Measurements from ENCODE around the gene FAM237A. TPM values are rescaled to one million over a fixed set of nuclear protein-coding genes. Genes with fewer than 3 reads are reported as not detected.

The FAM237A gene
- total RNA-seq, 1 experiment from 2014 or later, result not detected

DNA sequence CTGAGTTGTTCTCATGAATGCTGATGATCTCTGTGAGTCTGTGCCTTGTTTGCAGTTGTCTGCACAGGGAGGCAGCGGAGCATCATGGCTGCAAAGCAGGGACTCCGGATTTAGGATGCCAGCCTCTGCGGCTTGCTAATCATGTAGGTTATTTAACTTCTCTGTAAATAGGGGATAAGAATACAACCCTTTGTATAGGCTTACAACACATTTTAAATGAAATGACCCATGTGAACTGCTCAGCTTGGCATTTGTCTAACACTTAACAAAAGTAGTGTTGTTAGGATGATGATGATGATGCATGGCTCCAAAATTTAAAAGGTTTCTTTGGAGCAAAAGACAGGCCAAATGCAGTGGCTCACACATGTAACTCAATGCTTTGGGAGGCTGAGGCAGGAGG is 56.5 kb downstream of the FAM237A start:
- H3K4me1 ChIP-seq (ENCODE audit: control insufficient read depth in 1 of 2, insufficient read depth in 2 of 2, low read length in 2 of 2), result no peaks in the 10 kb centered on the region
- no peaks in the 10 kb centered on the region for H3K27me3 ChIP-seq (ENCODE audit: insufficient read depth, low read length)
- H3K79me2 ChIP-seq (ENCODE audit: insufficient read depth, low read length), result no peaks in the 10 kb centered on the region
- no peak overlapping the region for H3K27ac ChIP-seq (ENCODE audit: low read depth, low read length)
- TF ChIP-seq ZFX (IDR thresholded peaks at IDR 0.05) (no peak), ZBTB33 (IDR thresholded peaks at IDR 0.05; ENCODE audit: extremely low read depth, insufficient replicate concordance, low read length) (no peak), EZH2 (IDR thresholded peaks at IDR 0.05) (no peak), SIN3A (IDR thresholded peaks at IDR 0.05; ENCODE audit: low read depth) (no peak), RAD21 (IDR thresholded peaks at IDR 0.05; ENCODE audit: low read depth) (no peak), JUND (IDR thresholded peaks at IDR 0.05) (no peak), YY1 (IDR thresholded peaks at IDR 0.05; ENCODE audit: extremely low read depth, insufficient replicate concordance, low read depth, low read length) (no peak), SP1 (IDR thresholded peaks at IDR 0.05; ENCODE audit: low read depth) (no peak), FOSL1 (IDR thresholded peaks at IDR 0.05; ENCODE audit: low read depth) (no peak), SRF (IDR thresholded peaks at IDR 0.05; ENCODE audit: low read depth) (no peak), EZH2phosphoT487 (IDR thresholded peaks at IDR 0.05; ENCODE audit: borderline replicate concordance) (no peak), POLR2AphosphoS5 (IDR thresholded peaks at IDR 0.05; ENCODE audit: low read depth, low read length) (no peak), ATF3 (IDR thresholded peaks at IDR 0.05) (no peak), POLR2A (IDR thresholded peaks at IDR 0.05; ENCODE audit: borderline replicate concordance, extremely low read depth, insufficient read depth, insufficient read length) (no peak)
- TF ChIP-seq, protein P1, sequence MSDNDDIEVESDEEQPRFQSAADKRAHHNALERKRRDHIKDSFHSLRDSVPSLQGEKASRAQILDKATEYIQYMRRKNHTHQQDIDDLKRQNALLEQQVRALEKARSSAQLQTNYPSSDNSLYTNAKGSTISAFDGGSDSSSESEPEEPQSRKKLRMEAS (IDR thresholded peaks at IDR 0.05), result no peak
- H3K36me3 ChIP-seq (ENCODE audit: control insufficient read depth in 1 of 2, insufficient read depth in 2 of 2, low read length in 2 of 2), result no peaks in the 10 kb centered on the region
- RAD21 ChIA-PET (ENCODE audit: low non-redundant PET in 1 of 2, low total read pairs in 2 of 2, uncharacterized antibody in 2 of 2, unreplicated experiment in 2 of 2), result no interaction called here
- no peak overlapping the region for H3K9ac ChIP-seq (ENCODE audit: low read length)
- no peaks in the 10 kb centered on the region for H3K9me3 ChIP-seq (ENCODE audit: control insufficient read depth in 1 of 2, insufficient read depth in 1 of 2, low read depth in 1 of 2, low read length in 2 of 2)
- BruUV-seq (replicated peaks), result no TSS peak
- no peaks in the 10 kb centered on the region for H3K9me2 ChIP-seq (ENCODE audit: insufficient read depth)
- H3K4me2 ChIP-seq (ENCODE audit: low read length), result no peak overlapping the region
- DNase-seq (ENCODE audit: low read depth, low spot score), result no peak
- H2AFZ ChIP-seq (ENCODE audit: low read depth, low read length, poor library complexity, severe bottlenecking), result no peak overlapping the region
- no peaks in the 10 kb centered on the region for H4K20me1 ChIP-seq (ENCODE audit: insufficient read depth)
- CTCF ChIA-PET, result no interaction called here
- POLR2A ChIA-PET, result no interaction called here
- ATAC-seq, result no peak
- no peak overlapping the region for H3K4me3 ChIP-seq (replicated peaks in 1 of 2; ENCODE audit: low read depth in 1 of 2, low read length in 2 of 2)
- intact Hi-C loops (cut with micrococcal nuclease), result loop anchor here (10.0 kb wide), 1 partner anchor 1026 kb away; no protein-coding TSS in a partner anchor

Other genes starting within 250 kb of the FAM237A start
- 0.10 TPM for gene ADAM23, start 199.0 kb upstream of the FAM237A start, total RNA-seq (2021; ENCODE audit: unreplicated experiment)
- gene DYTN, start 75.9 kb downstream of the FAM237A start, total RNA-seq (2021; ENCODE audit: unreplicated experiment), result not detected
- gene MDH1B, start 122.8 kb downstream of the FAM237A start, total RNA-seq (2021; ENCODE audit: unreplicated experiment), result 3.7 TPM
- 24.4 TPM for gene FASTKD2, start 123.1 kb downstream of the FAM237A start, total RNA-seq (2021; ENCODE audit: unreplicated experiment)

Measured in HCT116 (cell line).